Measurements from ENCODE around the gene NDUFAF4.

DNA sequence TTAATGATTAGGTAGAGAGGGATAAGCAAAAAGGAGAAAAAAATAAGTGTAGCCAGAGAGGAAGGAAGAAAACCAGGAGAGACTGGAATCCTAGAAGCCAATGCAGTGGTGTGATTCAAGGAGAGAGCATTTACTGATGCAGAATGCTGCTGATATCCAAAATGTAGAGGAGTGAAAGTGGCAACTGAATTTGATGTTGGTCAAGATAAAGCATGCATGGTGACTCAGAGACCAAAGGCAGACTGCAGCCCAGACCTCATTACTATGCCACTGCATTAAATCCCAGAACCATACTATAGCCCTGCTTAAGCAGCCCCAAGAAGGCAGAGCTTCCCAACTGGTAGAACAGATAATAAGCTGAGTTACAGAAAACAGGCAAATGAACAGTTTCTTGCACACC lies 42.6 kb upstream of the NDUFAF4 start:
- no peak for TF ChIP-seq ETS1 (IDR thresholded peaks at IDR 0.05)
- TF ChIP-seq REST (IDR thresholded peaks at IDR 0.05; ENCODE audit: unreplicated experiment): no peak
- no peak for TF ChIP-seq CTCF (conservative IDR thresholded peaks at IDR 0.05; ENCODE audit: low read depth in 2 of 2)
- no peak for TF ChIP-seq EZH2 (IDR thresholded peaks at IDR 0.05; ENCODE audit: low read depth, unreplicated experiment)
- no peak for TF ChIP-seq STAT1 (IDR thresholded peaks at IDR 0.05; ENCODE audit: unreplicated experiment)
